ENCODE measurements around the gene C13orf42.

C13orf42 gene

DNA sequence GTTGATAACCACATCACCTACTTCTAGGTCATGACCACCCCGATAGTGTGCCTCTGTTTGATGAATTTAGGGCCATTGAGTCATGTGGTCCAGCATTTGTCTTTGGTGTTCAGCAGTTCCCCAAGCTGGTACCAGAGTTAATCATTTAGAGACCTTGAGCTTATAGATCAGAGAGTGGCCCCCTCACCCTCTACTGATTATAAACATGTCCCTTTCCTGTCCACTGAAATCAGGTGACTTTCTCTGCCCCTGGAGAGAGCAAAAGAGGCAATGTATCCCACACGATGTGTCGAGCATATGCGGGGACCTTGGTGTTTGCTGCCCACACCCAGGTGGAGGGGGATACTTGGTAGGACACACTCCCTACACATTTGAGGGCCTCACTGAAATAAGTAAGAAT lies 46.3 kb downstream of the C13orf42 start:
- no peak for DNase-seq

- DNase-seq = no peak
Observed at GRCh38 chr13:51063909-51064308, 47.2 kb downstream of the C13orf42 start.

DNA sequence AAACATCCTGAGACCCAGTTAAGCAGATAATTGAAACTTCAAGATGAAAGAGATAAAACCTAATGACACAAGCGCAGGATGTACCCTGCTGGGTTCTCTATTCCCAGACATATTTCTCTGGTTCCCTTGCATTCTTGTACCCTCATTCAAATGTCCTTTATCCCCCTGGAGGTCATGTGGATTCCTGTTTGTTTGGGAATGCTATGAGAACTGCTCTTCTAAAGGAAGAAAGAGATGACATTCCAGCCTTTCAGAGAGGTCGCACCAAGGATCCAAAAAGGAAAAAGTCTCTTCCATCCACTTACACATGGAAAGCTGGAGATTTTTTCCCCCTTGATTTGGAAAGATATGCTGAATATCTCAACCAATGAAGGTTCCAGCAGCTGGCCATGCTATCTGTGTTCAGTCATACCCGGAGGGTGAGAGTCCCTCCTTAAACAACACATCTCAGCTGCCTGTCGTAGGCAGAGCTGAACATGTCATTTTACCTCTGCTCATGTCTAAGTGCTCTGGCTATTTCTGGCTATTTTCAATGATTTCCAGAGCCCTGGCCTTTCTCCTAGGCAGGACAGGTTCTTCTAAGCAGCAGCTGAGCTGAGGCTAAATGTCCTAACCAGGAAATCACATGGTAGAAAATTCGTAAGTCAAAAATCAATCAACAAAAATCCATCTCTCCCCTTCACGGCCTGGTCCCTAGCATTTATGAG lies 52.5 kb downstream of the C13orf42 start:
- no peak for DNase-seq

DNA sequence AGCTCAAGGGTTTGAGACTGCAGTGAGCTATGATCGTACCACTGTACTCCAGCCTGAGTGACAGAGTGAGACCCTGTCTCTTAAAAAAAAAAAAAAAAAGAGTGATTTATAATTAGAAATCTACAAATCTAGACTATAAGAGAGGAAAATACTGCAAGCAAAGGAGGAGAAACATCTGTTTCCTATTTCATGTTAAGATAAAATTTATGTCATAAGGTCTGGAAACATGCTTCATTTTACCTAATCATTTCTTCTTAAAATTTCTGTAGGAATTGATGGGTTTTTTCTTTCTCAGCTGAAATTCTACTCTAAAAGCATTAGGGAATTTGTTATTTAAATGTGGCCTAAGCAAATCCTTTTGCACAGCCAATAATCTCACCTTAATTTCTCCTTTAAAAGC lies 53.2 kb downstream of the C13orf42 start:
- DNase-seq = no peak

- DNase-seq = no peak
Observed at GRCh38 chr13:51057001-51057400, 54.1 kb downstream of the C13orf42 start.

- no peak for DNase-seq
Observed at GRCh38 chr13:51052581-51052980, 58.5 kb downstream of the C13orf42 start.

- no peak for DNase-seq
Observed at GRCh38 chr13:51050021-51050830, 60.8 kb downstream of the C13orf42 start.

GRCh38 chr13:51048616-51049015 lies 62.5 kb downstream of the C13orf42 start:
- no peak for DNase-seq

DNA sequence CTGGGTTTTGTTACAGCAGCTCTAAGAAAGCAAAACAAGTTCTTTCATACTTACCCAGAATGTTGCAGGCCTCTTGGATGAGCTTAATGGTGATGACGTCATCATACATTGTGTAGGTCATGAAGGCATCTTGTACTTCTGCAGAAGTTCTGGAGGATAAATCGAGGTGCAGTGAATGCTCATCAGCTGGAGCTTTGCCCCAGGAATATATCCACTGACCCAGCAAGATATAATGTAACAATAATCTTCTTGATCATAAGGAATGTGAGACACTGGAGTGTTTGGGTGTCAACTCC lies 63.0 kb downstream of the C13orf42 start:
- DNase-seq = no peak

DNA sequence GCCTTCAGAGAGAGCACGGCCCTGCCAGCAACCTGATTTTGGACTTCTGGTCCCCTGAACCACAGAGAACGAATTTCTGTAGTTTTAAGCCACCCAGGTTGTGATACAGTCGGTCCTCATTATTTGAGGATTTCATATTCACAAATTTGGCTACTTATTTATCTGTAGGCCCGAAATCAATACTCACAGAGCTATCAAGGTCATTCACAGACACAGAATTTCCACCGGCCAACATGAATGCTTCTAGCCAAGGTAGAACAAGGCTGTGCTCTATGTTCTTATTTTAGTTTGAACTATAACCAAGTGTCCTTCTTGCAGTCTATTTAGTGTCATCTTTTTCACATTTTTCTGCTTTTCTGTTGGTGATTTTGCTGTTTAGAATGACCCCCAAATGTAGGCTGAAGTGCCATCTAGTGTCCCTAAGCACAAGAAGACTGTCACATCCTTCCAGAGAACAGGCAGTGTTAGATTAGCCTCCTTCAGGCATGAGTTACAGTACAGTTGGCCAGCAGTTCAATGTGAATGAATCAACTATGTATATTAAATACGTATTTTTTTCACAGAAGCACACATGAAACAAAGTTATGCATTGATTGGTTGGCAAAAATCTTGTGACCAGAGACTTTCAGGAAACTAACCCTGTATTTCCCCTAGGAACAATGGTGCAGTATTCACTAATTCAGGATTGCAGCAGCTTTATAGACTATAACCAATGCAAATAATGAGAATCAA lies 63.5 kb downstream of the C13orf42 start:
- no peak for DNase-seq

DNA sequence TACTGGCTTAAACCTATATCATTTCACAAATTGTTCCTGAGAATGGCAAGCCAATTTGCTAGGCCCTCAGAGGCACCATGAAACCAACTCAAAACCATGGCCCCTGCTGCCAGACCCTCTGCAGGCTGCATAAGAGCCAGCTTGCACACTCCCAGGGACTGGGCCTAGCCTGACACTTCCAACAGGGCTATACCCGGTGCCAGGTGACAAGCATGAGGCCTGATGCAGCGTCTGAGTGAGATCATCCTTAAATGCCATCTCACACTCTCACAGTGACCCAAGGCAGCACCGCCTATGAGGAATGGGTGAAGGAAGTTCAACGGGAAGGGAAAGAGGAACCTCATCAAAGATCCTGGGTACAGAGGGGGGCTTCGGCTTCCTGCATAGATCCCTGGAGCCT lies 65.6 kb downstream of the C13orf42 start:
- DNase-seq = no peak

GRCh38 chr13:51044023-51044665 lies 66.9 kb downstream of the C13orf42 start:
- DNase-seq = peak in 1 of 2 experiments; percentile 10

GRCh38 chr13:51043310-51043709 lies 67.8 kb downstream of the C13orf42 start:
- DNase-seq = no peak

- no peak for DNase-seq
Observed at GRCh38 chr13:51041710-51042109, 69.4 kb downstream of the C13orf42 start.

DNA sequence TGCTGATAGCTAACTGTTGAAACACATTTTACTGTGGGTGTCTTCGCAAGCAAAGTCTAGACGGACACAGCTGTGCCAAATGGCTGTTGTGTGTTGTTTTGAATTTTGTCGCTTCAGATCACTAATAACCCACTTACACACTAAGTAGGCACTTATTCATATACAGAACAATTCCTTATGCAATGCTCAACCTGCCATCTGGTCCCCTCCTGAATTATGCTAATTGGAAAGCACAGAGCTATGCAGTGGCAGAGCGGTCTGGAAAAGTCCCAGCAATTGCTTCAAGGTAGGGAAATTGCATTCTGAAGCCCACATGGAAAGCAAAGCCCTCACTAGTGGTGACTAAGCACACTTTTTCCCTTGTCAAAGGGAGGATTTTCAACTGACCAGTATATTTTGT lies 69.9 kb downstream of the C13orf42 start:
- DNase-seq = no peak

DNA sequence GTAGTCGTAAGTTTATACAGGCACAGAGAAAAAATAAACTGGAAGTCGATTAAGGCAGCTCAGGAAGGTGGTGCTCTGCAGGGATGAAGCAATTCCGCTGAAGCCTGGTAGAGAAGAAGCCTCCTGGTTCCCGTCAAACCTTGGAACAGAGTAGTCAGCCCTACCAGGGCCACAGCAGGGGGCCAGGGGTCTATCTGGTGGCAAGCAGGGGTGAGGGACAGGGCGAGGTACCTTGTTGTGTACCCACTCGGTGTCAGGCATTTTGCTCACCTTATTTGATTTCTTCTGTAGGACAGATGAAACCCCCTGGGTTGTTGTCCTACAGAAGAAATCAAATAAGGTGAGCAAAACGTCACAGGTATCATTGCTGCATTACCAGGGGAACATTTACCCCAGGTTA lies 70.6 kb downstream of the C13orf42 start:
- DNase-seq = no peak

GRCh38 chr13:51036418-51036817 lies 74.7 kb downstream of the C13orf42 start:
- no peak for DNase-seq

- no peak for DNase-seq
Observed at GRCh38 chr13:51035978-51036377, 75.1 kb downstream of the C13orf42 start.

DNA sequence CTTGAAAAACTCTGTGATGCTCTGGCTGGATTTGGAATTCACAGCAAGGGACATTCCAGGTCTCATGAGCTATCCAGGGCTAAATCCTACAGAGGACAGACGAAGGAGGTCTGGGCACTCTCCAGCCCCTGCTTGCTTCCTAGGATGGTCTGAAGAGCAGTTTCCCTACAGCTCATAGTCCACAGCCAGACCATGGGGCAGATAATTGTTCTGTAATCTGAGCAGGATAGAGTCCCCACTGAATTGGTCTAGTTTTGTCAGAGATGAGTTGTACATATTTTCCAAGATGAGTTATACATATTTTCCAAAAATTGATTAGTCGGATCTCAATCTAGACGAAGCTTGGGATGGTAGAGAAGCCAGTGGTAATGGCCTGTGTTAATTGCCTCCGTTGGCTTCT lies 75.6 kb downstream of the C13orf42 start:
- DNase-seq = no peak

DNA sequence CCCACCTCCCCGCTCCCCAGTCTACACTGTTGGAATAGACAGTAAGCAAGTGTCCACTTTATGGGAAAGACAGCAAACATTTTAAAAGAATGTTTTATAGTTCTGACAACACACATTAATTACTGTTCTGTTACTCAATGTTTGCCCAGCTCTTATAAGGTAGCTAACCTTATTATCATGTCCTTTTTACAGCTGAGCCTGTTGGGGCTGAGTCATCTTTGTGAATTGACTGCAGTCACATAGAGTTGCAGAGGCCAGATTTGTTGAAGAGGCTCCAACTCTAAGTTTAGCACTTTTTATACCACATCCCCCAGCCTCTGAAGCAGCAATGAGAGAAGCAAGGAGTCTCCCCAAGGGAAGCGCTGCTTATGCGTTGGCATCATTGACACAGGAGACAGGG lies 76.2 kb downstream of the C13orf42 start:
- no peak for DNase-seq

GRCh38 chr13:51033421-51034185 lies 77.5 kb downstream of the C13orf42 start:
- no peak for DNase-seq

DNA sequence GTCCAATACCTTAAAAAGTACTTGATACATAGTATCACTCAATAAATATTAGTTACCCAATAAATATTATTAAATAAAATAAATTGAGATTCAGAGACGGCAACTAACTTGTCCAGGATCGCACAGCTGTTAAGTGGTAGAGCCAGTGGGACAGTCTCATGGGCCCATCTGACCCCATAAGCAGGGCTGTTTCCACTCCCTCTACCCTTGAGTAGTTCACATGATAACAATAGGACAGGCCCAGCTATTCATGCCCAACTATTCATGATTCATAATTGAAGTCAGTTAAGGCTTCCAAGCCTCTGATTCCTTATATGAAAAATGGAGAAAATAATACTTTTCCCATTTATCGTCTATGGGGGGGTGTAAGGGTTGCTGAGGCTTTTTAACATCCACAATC lies 78.2 kb downstream of the C13orf42 start:
- DNase-seq = no peak
